HG03378 (cell line): ENCODE measurements around the gene MVP.
"Not testable (repeated sequence)": the region's sequence is repeated elsewhere in the genome, so short reads cannot be mapped to it uniquely, and the experiment has no call there.

Source experiments
- ATAC-seq: cut with Tn5 transposase; IDR thresholded peaks from one replicate; pipeline ENCODE4 v1.9.1; 2021; ENCODE audit warnings: mild to moderate bottlenecking, moderate library complexity; ENCODE audit not compliant: unreplicated experiment

MVP gene

DNA sequence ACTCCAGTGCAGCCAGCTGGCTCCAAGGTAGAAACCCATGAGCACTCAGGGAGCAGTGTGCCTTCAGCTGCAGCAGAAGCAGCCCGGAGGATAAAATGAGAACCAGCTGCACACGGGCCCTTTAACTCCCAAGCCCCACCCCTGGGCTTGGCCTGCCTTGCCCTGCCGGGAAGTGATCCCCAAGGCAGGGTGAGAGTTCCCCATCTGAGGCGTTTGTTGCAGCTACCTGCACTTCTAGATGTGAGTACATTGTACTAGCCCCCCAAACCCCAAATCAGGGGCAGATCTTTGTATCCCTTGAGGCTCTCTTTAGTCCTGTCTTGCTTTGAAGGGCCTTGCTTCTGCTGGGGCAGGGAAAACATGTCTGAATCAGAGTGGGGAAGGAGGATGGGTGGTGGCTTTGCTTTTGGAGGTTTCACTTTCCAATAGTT, at the start of gene MVP:
TSS of gene MVP (plus strand) at position 192 of the 431 bp plus-strand sequence. CDS start 10,088 bp downstream, outside the sequence.
- ATAC-seq: no peak

DNA sequence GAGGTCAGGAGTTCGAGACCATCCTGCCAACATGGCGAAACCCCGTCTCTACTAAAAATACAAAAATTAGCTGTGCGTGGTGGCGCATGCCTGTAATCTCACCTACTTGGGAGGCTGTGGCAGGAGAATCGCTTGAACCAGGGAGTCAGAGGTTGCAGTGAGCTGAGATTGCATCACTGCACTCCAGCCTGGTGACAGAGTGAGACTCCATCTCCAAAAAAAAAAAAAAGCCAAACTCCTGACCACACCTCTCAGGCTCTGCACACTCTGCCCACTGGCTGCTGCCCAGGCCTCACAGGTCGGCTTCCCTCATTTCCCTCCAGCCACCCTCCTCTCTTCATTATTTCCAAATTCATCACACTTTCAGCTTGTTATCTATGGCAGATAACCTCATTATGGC, 47.9 kb upstream of the MVP start:
- ATAC-seq: not testable (repeated sequence)

DNA sequence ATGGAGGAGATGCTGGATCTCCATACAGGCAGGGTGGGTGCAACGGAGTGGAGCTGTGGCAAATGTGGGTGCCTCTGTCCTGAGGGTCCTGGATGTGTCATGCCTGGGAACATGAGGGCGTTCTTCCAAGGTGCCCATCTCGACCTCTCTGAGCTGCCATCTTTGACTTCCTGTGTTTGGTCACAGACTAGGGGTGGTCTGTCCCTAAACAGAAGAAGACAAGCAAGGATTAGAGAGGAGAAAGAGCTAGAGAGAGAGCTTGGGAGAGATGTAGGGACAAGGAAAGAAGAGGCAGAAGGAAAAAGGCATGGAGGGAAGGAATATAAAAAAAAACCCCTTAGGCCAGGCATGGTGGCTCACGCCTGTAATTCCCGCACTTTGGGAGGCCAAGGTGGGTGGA, 45.5 kb upstream of the MVP start:
- no peak for ATAC-seq

DNA sequence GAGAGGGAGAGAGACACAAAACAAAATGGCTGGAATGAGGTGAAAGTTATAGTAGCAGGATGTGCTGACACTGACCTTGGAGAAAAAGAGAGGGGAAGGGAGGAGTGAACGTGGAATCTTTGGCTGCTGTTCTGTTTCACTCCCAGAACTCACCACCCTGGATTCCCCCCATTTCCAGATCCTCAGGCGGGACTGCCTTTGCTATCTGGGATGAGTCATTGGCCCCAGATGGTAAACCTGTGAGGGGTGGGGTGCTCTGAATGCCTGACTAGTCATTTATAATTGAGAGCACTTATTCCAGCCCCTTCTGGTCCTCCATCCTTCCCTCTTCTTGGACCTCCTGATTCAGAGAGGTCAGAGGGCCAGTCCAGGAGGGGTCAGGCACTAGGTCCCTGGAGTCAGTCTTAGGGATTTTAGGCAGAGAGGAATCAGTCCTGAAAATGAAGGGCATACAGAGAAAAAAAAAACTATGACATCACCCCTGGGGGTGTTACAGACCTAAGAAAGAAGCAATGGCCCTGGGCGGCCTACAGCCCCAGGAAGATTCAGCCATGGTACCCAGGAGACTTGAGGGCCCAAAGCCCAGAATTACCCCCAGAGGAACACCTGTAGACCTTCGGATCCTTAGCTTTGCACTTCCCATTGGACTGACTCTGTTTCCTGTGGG, 44.4 kb upstream of the MVP start:
- ATAC-seq: no peak

DNA sequence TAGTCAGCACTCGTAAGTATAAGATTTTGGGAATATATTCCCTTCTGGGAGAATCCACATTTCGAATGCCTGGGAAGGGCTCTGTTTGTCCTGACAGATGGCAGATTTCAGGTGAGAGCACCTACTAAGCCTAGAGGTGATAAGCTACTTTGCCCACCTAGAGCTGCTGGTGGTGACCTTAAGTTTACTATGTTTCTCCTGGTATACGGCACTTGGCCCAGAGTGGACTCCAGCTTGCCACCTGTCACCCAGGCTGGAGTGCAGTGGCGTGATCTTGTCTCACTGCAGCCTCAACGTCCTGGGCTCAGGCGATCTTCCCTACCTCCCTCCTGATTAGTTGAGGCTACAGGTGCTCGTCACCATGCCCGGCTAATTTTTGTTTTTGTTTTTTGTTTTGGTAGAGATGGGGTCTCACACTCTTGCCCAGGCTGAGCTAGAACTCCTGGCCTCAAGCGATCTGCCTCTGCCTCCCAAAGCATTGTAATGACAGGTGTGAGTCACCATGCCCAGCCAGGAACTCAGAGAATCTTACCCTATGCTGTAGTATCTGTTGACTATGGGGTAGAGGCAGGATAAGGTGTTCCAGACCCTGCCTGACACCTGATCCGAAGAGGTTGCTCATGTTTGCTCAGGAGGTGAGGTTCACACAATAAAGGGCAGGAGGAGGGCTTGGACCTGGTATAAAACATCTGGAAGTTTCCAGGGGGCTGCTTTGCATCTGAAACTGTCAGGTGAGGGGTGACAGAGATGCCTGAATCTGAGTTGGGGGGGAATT, 42.5 kb upstream of the MVP start, which contains the start of gene ZG16:
TSS of gene ZG16 (plus strand) at position 681 of the 775 bp plus-strand sequence. CDS start 1,011 bp downstream, outside the sequence.
- no peak for ATAC-seq

DNA sequence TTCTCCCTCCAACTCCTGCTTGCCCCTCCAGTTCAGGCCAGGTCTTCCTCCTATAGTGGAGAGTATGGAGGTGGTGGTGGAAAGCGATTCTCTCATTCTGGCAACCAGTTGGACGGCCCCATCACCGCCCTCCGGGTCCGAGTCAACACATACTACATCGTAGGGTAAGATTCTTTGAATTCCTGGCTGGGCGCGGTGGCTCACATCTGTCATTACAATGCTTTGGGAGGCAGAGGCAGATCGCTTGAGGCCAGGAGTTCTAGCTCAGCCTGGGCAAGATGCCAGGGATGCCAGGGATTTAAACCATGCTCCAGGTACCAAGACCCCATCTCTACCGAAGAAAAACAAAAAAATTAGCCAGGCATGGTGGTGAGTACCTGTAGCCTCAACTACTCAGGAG, 40.8 kb upstream of the MVP start:
- ATAC-seq: no peak

DNA sequence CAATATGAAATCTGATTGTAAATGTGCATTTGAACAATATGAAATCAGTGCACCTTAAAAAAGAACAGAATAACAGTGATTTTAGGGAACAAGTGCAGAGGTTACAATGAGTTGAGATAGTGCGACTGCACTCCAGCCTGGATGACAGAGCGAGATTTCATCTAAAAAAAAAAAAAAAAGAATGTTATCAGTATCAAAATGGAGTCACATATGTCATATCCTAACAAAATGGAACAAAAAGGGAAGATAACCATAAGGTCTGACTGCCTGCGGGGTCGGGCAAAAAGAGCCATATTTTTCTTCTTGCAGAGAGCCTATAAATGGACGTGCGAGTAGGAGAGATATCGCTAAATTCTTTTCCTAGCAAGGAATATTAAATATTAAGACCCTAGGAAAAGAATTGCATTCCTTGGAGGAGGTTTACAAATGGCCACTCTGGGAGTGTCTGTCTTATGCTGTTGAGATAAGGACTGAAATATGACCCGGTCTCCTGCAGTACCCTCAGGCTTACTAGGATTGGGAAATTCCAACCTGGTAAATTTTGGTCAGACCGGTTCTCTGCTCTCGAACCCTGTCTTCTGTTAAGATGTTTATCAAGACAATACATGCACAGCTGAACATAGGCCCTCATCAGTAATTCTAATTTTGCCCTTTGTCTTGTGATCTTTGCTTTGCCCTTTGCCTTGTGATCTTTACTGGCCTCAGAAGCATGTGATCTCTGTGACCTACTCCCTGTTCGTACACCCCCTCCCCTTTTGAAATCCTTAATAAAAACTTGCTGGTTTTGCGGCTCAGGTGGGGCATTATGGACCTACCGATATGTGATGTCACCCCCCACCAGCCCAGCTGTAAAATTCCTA, 36.9 kb upstream of the MVP start:
- not testable (repeated sequence) for ATAC-seq

DNA sequence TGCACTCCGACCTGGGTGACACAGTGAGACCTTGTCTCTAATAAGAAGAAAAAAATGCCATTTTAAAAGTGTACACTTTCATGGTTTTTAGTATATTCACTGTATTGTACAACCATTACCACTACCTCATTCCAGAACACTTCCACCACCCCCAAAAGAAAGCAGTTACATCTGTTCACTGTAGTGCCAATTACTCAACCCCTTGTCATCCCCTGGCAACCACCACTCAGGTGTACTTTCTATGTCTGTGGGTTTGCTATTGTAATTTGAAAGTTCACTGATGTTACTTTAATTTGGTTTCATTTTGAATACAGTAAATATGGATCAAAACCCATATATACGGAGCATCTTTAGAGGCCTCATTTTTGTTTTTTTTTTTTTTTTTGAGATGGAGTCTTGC, 36.1 kb upstream of the MVP start:
- ATAC-seq: no peak

DNA sequence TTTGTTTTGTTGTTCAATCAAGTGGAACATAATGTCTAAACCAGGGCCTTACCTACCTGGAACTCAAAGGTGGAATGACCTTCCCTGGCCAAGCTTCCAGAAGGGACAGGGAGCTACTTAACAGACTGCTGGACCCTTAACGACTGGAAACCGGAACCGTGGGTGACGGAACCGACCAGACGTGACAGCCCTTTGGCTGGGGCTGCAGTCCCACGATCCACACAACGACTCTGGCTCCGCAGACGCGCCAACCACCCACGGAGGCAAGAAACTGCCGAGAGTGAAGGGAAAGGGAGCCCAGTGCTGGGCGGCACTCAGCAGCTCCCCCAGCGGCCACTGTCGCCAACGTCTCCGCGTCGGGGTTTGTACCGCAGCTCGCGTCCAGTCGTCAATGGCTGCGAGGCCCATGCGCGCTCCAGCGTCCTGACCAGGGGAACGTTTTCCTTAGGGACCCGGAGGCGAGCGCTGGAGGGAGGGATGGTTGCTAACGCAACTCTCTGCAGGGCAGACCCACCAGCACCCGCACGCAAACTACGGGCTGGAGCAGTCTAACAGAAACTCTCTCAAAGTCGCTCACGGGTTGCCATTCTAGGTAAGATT, 35.3 kb upstream of the MVP start:
- no peak for ATAC-seq

DNA sequence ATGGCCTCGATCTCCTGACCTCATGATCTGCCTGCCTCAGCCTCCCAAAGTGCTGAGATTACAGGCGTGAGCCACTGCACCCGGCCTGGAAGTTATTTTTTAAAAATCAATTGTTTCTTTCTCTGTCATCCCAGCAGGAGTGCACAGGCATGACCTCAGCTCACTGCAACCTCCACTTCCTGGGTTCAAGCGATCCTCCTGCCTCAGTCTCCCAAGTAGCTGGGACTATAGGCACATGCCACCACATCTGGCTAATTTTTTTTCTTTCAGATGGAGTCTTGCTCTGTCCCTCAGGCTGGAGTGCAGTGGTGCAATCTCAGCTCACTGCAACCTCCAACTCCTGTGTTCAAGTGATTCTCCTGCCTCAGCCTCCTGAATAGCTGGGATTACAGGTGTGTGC, 33.1 kb upstream of the MVP start:
- ATAC-seq: not testable (repeated sequence)

DNA sequence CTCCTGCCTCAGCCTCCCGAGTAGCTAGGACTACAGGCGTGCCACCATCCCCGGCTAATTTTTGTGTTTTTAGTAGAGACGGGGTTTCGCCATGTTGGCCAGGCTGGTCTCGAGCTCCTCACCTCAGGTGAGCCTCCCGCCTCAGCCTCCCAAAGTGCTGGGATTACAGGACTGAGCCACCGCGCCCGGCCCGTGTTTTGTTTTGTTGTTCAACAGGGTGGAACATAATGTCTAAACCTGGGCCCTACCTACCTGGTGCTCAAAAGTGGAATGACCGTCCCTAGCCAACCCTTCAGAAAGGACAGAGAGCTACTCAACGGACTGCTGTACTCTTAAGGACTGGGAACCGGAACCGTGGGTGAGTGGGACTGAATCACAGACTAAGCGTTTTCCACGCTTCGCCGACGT, 30.5 kb upstream of the MVP start:
- no peak for ATAC-seq

DNA sequence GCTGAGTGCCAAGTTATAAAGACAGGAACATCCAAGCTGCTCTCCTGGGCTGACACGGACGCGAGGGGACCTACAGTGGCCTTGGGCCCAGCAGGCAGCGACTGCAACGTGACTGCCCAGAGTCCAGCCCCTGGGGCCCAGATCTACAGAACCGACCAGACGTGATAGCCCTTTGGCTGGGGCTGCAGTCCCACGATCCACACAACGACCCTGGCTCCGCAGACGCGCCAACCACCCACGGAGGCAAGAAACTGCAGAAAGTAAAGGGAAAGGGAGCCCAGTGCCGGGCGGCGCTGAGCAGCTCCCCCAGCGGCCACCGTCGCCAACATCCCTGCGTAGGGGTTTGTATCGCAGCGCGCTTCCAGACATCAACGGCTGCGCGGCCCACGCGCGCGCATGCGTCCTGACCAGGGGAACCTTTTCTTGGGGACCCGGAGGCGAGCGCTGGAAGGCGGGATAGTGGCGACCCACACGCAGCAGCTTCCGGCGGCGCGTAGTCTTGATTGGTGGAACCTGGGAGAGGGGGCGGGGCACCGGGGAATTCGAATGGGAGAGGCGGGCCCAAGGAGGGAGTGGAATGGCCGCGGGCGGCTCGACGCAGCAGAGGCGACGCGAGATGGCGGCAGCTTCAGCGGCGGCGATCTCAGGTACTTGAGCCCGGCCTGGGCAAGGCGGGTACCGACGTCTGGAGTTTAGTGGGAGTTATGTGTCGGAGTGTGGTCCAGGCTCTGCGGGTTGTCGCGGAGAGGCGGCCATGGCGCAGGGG, 29.9 kb upstream of the MVP start, which contains the start of gene KIF22:
TSS of gene KIF22 (plus strand) at position 569 of the 766 bp plus-strand sequence. CDS start at position 578, 9 bp downstream.
- peak; percentile 79 for ATAC-seq

DNA sequence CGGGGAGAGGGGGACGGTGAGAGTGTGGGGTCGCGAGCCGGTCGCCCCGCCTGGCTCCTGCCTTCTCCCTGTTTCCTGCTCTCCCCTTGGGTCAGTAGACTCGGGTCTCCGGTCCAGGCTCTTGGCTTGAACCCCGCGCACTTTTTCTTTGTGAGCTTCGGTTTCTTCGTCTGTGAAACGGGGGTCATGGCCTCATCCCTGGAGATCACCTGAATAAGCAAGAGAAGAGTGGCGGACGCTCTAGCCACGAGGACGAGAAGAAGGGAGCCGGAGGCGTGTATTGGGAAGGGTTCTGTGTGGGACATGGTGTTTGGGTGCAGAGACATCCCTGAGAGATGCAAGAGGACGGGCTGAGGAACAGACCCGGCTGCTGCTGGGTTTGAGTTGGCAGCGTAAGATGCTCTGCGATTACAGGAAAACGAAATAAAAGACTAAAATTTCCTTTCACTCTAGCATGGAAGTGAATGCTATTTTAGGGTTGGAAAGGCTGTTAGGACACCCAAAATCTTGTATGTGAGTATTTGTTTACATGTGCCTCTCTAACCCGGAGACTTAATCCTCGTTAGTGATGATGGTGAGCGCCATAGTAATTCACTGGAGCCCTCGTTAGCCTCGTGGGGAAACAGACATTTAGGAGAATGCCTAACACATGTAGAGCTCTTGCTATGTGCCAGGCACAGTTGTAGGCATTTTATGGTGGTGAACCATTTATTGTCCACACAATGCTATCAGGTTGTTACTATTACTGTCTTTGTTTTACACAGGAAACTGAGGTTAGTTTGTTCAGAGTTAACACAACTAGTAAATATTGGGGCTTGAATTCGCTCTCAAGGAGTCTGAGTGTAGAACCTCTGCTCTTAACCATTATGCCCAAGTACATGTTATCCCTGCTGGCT, 29.1 kb upstream of the MVP start:
- peak; percentile 5 for ATAC-seq

DNA sequence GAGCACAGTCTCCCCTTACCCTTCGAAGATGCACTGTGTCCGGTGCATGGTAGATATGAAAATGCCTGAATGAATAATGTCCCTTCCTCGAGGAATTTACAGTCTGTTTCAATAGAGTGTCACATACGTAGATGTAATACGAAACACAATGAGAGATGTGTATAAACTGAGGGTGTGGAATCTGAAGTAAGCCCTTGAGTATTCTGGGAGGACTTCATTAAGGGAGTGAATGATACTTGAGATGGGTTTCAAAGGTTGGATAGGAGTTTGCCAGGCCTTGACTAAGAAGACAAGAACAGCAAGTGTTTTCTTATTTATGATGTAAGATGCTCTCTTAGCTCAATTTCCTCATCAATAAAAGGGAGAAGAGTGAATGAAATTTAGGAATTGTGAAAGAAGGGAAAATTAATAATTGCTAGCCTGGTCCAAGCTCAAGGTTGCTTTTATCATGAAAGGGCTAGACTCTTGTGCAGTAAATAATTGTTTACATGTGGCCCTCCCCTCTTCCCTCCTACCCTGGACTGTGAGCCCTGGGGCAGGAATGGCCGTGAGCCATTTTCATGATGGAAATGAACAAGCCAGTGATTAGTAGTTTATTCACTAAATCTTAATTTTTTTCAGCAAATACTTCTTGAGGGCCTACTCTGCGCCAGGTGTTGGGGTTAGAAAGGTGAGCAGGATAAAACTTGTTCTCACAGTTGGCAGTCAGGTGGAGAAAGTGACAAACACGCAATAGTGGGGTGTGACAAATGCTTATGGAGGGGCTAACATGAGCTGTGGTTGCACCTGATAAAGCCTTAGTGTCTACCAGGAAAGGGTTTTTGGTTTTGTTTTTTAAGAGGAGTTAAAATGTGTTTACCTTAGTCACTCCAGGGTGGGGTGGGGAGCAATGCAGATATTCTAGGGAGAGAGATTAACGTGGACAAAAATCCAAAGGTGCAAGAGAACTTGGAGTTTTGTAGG, 28.1 kb upstream of the MVP start:
- no peak for ATAC-seq

DNA sequence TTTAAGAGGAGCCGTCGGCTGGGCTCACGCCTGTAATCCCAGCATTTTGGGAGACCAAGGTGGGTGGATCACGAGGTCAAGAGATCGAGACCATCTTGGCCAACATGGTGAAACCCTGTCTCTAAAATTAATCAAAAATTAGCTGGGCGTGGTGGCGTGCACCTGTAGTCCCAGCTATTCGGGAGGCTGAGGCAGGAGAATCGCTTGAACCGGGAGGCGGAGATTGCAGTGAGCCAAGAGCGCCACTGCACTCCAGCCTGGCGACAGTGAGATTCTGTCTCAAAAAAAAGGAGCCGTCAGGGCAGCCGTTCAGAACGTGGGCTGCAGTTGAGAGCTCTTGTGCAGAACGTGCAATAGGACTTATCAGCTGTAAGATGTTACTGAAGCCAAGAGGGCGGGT, 27.1 kb upstream of the MVP start:
- ATAC-seq: not testable (repeated sequence)

DNA sequence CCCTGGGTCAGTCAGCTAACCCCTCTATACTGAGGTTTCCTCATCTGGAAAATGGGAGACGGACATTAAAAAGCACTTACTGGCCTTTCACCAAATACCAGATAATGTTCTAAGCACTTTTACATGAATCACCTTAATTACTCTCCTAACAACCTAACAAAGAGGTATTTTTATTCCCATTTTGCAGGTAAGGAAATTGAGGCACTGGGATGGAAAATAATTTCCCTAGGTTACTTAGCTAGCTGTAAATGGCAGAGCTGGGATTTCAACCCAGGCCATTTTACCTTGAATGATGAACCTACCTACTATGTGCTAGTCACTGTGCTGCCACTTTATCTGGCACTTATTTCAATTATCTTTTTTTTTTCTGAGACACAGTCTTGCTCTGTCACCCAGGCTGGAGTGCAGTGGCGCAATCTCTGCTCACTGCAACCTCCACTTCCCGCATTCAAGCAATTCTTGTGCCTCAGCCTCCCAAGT, 26.0 kb upstream of the MVP start:
- ATAC-seq: no peak

DNA sequence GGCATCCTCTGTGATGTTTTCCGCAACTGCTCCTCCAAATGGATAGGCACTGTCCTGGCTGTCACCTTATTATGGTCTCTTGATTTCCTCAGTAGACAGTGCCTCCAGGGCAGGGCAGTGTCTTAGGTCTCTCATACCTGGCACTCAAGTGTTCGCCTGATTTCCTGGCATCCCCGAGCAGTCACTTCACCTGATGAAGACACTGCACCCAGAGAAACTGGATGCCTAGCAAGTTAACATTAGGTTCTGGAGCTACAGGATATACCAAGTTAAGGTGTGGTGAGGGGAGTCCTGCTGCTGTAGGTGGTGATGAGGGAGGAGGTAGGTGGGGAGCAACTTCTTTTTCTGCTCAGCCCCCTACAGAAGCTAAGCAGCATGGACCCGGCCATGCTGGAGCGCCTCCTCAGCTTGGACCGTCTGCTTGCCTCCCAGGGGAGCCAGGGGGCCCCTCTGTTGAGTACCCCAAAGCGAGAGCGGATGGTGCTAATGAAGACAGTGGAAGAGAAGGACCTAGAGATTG, 17.8 kb upstream of the MVP start:
- no peak for ATAC-seq
